ENCODE data around the gene TOM1L2.
"Not testable (repeated sequence)": the region's sequence is repeated elsewhere in the genome, so short reads cannot be mapped to it uniquely, and the experiment has no call there.

DNA sequence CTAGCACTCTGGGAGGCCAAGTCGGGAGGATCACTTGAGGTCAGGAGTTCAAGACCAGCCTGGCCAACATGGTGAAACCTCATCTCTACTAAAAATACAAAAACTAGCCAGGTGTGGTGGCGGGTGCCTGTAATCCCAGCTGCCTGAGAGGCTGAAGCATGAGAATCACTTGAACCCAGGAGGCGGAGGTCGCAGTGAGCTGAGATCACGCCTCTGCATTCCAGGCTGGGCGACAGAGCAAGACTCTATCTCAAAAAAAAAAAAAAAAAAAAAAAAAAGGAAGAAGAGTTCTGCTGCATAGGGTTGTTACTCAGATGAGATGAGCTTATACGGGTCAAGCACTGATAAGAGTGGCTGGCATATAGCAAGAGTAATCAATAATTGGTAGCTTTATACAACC is 32.3 kb downstream of the TOM1L2 start:
- TF ChIP-seq, protein P1, sequence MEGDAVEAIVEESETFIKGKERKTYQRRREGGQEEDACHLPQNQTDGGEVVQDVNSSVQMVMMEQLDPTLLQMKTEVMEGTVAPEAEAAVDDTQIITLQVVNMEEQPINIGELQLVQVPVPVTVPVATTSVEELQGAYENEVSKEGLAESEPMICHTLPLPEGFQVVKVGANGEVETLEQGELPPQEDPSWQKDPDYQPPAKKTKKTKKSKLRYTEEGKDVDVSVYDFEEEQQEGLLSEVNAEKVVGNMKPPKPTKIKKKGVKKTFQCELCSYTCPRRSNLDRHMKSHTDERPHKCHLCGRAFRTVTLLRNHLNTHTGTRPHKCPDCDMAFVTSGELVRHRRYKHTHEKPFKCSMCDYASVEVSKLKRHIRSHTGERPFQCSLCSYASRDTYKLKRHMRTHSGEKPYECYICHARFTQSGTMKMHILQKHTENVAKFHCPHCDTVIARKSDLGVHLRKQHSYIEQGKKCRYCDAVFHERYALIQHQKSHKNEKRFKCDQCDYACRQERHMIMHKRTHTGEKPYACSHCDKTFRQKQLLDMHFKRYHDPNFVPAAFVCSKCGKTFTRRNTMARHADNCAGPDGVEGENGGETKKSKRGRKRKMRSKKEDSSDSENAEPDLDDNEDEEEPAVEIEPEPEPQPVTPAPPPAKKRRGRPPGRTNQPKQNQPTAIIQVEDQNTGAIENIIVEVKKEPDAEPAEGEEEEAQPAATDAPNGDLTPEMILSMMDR (IDR thresholded peaks at IDR 0.05): not testable (repeated sequence)
- not testable (repeated sequence) for TF ChIP-seq POLR2A (IDR thresholded peaks at IDR 0.05)

All from lower leg skin (tissue), 3 donors.